Measurements from ENCODE around the gene PSMA3. TPM values are rescaled to one million over a fixed set of nuclear protein-coding genes. Genes with fewer than 3 reads are reported as not detected.

PSMA3 gene
- total RNA-seq, 1 donor from 2014 or later = 42.9 TPM

- no peak for DNase-seq
Observed at GRCh38 chr14:58299401-58300330, 55.0 kb downstream of the PSMA3 start.

GRCh38 chr14:58301416-58301815 lies 56.8 kb downstream of the PSMA3 start:
- no peak for DNase-seq

- no peak for DNase-seq
Observed at GRCh38 chr14:58305730-58306129, 61.1 kb downstream of the PSMA3 start.

GRCh38 chr14:58307597-58308316 lies 63.1 kb downstream of the PSMA3 start:
- DNase-seq = no peak

GRCh38 chr14:58309086-58309485 lies 64.4 kb downstream of the PSMA3 start:
- DNase-seq = no peak

- DNase-seq = no peak
Observed at GRCh38 chr14:58313699-58314098, 69.1 kb downstream of the PSMA3 start.

- DNase-seq = no peak
Observed at GRCh38 chr14:58315606-58316005, 71.0 kb downstream of the PSMA3 start.

Small RNA genes within 50 kb of the gene (small RNA-seq; reads per million reads assigned to genes)
- gene RNU6-341P = not detected

Other genes with a start within 250 kb of the PSMA3 start
- gene ARMH4, start 92.6 kb upstream of the PSMA3 start, total RNA-seq = 99.4 TPM
- 144 TPM for gene ACTR10, start 44.7 kb upstream of the PSMA3 start, total RNA-seq
- gene ARID4A, start 53.7 kb downstream of the PSMA3 start, total RNA-seq = 64.1 TPM
- not detected for gene TOMM20L, start 151.1 kb downstream of the PSMA3 start, total RNA-seq
- 23.6 TPM for gene TIMM9, start 182.7 kb downstream of the PSMA3 start, total RNA-seq
- 26.7 TPM for gene KIAA0586, start 182.9 kb downstream of the PSMA3 start, total RNA-seq